Ramos (cell line): ENCODE results near the gene RSRC1.

Experiments
- in situ Hi-C: fragments of 300-500 bp; cut with MboI; formaldehyde crosslinking; loops from one replicate; pipeline ENCODE4 v1.14.3; 2022; ENCODE audit warnings: low sequenced_read_pairs; ENCODE audit not compliant: unreplicated experiment

The RSRC1 gene

GRCh38 chr3:158431829-158432228, 321.9 kb downstream of the RSRC1 start:
- in situ Hi-C loops, result loop anchor here (25.0 kb wide), 1 partner anchor 820 kb away; no protein-coding TSS in a partner anchor

- in situ Hi-C loops, result loop anchor here (25.0 kb wide), 1 partner anchor 822 kb away; no protein-coding TSS in a partner anchor
Measured at GRCh38 chr3:158434412-158435038, 324.6 kb downstream of the RSRC1 start.

GRCh38 chr3:158443632-158444031, 333.7 kb downstream of the RSRC1 start:
- in situ Hi-C loops, result loop anchor here (10.0 to 25.0 kb wide), 2 partner anchors 569 to 831 kb away; no protein-coding TSS in a partner anchor

GRCh38 chr3:158447408-158447807, 337.5 kb downstream of the RSRC1 start:
- in situ Hi-C loops, result loop anchor here (10.0 to 25.0 kb wide), 2 partner anchors 573 to 835 kb away; no protein-coding TSS in a partner anchor

- in situ Hi-C loops, result no loop called here
Measured at GRCh38 chr3:158451405-158452055, 341.6 kb downstream of the RSRC1 start.

- in situ Hi-C loops, result no loop called here
Measured at GRCh38 chr3:158452334-158452733, 342.4 kb downstream of the RSRC1 start.

GRCh38 chr3:158453004-158453403, 343.1 kb downstream of the RSRC1 start:
- in situ Hi-C loops, result no loop called here

- in situ Hi-C loops, result no loop called here
Measured at GRCh38 chr3:158453865-158454264, 344.0 kb downstream of the RSRC1 start.

- in situ Hi-C loops, result no loop called here
Measured at GRCh38 chr3:158455406-158455805, 345.5 kb downstream of the RSRC1 start.

- in situ Hi-C loops, result no loop called here
Measured at GRCh38 chr3:158456114-158456513, 346.2 kb downstream of the RSRC1 start.

- in situ Hi-C loops, result no loop called here
Measured at GRCh38 chr3:158458464-158458863, 348.6 kb downstream of the RSRC1 start.

- in situ Hi-C loops, result no loop called here
Measured at GRCh38 chr3:158460926-158461325, 351.0 kb downstream of the RSRC1 start.

- in situ Hi-C loops, result no loop called here
Measured at GRCh38 chr3:158463556-158463955, 353.7 kb downstream of the RSRC1 start.

GRCh38 chr3:158465074-158465473, 355.2 kb downstream of the RSRC1 start:
- in situ Hi-C loops, result no loop called here

- in situ Hi-C loops, result no loop called here
Measured at GRCh38 chr3:158470944-158471638, 361.2 kb downstream of the RSRC1 start.

- in situ Hi-C loops, result no loop called here
Measured at GRCh38 chr3:158471639-158472294, 361.9 kb downstream of the RSRC1 start.

- in situ Hi-C loops, result no loop called here
Measured at GRCh38 chr3:158479051-158479450, 369.2 kb downstream of the RSRC1 start.

- in situ Hi-C loops, result no loop called here
Measured at GRCh38 chr3:158483701-158484235, 373.9 kb downstream of the RSRC1 start.

GRCh38 chr3:158486200-158486599, 376.3 kb downstream of the RSRC1 start:
- in situ Hi-C loops, result no loop called here

GRCh38 chr3:158488670-158489069, 378.8 kb downstream of the RSRC1 start:
- in situ Hi-C loops, result no loop called here
